HG03432 (cell line): ENCODE results near the gene ADD2.
"Not testable (repeated sequence)": the region's sequence is repeated elsewhere in the genome, so short reads cannot be mapped to it uniquely, and the experiment has no call there.

Experiments
- ATAC-seq: cut with Tn5 transposase; IDR thresholded peaks from one replicate; pipeline ENCODE4 v1.9.1; 2021; ENCODE audit warnings: mild to moderate bottlenecking, moderate library complexity; ENCODE audit not compliant: unreplicated experiment

ADD2 gene

DNA sequence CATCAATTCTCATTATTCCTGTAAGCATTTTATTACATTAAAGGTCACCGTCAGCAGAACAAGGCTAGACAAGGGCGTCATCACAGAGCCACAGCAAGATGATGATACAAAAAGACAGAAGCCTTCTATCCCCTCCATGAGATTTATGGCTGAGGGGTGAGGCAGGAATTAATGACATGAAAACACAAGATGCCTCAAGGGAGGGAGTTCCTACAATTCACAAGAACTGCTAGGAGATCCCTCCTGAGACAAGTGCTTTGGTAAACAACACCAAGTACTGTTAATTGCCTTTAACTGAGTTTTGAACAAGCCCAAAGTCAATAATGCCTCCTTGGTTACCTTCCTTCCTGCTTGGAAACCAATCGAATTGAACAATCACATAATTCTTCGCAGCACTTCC is 14.1 kb downstream of the ADD2 start:
- no peak for ATAC-seq

DNA sequence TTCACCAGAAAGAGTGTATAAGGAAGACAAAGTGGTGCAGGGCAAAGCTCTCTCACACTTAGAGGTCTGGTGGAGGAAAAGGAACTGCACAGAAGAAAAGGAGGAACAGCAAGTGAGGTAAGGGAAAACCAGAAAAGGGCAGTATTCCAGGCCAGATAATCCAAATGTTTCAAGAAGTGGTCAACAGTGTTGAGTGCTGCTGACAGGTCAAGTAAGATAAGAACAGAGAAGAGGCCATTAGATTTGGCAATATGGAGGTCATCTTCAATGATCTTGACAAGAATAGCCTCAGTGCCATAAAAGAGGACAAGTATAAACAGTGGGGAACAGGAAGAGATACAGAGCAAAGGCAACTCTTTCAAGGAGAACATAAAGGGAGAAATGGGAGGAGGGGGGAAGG is 15.0 kb downstream of the ADD2 start:
- no peak for ATAC-seq

- no peak for ATAC-seq
Measured at GRCh38 chr2:70752396-70752795, 15.6 kb downstream of the ADD2 start.

GRCh38 chr2:70751881-70752280 is 16.1 kb downstream of the ADD2 start:
- ATAC-seq: no peak

- ATAC-seq: no peak
Measured at GRCh38 chr2:70750320-70750719, 17.7 kb downstream of the ADD2 start.

DNA sequence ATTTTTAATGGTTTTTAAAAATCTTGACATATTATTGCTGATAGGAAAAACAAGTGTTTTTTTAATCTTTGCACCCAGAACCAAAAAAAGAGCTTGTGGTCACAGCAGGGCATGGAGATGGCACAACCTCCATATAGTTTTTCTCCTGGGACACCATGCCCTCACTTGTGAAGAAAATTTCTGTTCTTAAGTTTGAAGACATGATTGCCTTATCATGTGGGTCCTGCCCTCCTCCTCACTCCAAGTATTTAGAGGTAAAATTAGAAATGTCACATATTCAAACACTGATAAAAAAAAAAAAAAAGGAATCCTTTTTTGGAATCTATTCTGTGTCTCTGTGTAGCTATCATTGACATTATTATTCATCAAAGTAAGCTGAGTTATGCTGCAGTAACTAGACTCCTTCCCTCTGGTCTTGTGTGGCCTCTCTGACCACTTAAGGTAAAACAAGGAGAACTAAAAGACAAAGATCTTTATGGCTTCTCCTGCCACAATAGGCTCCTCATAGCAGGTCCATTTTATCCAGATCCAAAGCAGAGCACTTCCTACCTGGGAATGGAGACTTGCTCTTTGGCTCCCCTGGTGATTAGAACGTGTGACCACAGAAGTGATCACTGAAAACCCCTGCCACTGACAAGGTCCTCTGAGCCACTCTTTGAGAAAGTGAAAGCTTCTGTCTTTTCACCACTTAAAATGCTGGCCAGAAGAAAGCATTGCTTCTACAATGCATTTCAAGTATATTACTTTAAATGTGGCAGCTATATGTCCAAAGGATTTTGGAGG is 19.8 kb downstream of the ADD2 start:
- no peak for ATAC-seq

- no peak for ATAC-seq
Measured at GRCh38 chr2:70747284-70747683, 20.7 kb downstream of the ADD2 start.

- ATAC-seq: no peak
Measured at GRCh38 chr2:70746094-70746974, 21.7 kb downstream of the ADD2 start.

DNA sequence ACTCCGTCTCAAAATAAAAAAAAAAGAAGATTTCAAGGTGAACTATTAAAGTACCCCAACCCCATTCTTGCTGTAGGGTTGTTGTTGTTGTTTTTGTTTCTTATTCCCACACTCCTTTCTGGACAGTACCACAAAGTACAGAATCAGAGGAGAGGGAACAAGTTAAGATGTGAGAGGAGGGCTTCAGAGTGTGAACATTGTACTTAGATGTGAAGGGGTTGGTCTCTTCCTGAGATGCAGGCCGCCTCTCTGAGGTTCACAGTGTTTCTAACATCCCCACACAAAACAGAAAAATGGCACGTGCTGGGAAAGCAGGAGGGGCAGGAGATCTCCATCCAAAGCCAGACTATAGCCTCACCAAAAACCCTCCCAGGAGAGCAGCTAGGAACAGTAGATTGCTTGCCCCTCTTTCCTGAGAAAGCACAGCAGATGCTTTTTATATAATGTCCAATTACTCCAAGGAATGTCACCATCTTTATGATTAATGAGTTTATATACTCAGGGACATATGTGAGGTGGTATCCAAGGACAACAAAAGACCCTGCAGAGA is 22.6 kb downstream of the ADD2 start:
- no peak for ATAC-seq

- no peak for ATAC-seq
Measured at GRCh38 chr2:70744397-70744796, 23.6 kb downstream of the ADD2 start.

- ATAC-seq: no peak
Measured at GRCh38 chr2:70743677-70744076, 24.3 kb downstream of the ADD2 start.

DNA sequence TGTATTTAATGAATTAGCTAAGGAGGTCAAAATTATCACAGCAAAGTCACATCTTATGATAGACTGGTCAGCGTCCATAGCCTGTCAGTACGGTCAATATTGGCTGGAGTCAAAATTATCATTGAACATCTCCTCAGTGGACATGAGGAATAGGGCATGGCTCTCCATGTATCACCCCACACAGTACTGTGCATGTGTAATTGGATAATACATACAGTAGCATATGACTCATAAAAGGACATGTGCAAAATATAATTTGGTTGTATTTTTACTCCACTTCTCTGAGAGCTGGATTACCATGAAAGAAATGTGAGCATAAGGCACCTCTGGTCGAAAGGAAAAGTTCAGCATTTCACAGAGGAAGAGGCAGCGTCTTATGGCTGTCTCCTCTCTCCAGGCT is 24.9 kb downstream of the ADD2 start:
- ATAC-seq: no peak

- not testable (repeated sequence) for ATAC-seq
Measured at GRCh38 chr2:70739492-70739891, 28.5 kb downstream of the ADD2 start.

- ATAC-seq: no peak
Measured at GRCh38 chr2:70738159-70738558, 29.8 kb downstream of the ADD2 start.

DNA sequence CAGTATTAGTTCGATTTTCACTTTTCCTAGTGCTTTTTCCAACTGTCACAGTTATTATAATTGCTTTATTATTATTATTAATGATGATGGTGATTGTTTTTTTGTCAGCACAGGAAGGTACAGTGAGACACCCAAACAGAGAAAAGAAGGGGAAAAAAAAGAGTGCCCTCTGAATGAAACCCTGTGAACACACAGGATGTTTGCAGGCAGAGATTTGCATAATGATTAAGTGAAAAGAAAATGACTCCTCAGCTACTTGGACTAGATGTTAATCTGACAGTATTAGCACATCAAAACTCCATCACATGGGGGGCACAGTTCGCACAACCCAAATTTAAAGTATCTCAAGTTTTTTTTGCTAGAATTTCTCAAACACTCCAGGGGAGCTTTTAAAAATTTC is 32.9 kb downstream of the ADD2 start:
- no peak for ATAC-seq

DNA sequence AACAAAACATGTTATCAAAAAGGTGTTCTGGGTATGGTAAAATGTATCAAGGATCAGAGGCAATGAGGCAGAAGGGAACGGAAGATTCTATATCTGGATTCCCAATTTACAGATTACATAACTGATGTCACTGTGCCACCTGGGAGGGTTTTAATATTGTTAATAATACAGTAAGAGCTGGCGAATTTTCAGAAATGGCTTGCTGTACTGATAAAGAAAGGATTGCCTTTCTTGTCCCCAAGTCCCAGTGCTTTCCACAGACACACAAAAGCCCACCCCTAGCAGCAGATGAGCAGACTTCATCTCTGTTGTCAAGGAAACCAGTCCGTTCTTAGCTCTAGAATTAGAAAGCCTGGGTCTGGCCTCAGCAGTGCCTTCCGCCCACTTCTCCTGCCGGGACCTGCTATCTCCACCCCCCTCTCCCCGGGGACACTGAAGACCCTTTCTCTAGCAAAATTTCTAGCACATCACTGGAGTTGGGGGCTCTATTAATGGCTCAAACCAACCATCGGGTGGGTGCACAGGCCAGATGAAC is 34.3 kb downstream of the ADD2 start:
- no peak for ATAC-seq

DNA sequence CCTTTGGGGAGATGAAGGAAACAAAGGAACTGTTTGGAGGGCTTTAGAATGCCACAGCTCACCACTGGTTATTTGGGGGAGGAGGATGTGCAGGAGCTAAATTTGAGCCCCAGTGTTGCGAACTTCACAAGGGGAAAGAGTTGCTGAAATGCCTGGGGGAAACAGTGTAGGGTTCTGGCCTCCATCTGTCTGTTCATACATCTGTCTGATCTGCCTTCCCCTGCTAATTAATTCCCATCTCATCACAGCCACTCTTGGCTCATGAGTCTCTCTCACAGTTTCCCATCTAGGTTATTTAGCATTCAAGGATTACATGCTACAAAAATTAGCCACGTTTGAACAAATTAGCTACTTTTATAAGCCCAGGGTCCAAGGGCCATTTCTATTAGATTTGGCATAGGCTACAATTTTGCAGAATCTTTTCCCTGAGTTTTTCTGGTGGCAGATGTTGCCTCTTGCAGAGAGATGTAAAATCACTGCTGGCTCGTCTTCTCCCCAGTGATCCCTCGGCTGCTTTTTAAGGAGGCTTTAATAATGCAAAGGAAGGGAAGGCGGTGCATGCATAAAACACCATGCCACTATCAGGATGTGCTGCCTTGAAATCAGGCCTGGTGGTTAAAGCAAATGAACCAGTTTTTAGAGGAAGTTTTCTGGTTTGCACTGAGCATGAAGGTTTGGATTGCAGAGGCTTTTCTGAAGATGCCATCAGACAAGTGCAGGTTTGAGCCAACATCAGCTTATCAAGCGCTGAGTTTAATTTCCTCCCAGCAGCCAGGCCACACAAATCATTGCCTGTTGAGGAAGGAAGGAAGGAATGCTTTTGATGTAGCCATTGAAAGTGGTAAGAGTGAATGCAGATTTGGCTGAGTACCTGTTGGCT is 35.0 kb downstream of the ADD2 start:
- no peak for ATAC-seq

GRCh38 chr2:70730730-70731129 is 37.3 kb downstream of the ADD2 start:
- ATAC-seq: no peak

DNA sequence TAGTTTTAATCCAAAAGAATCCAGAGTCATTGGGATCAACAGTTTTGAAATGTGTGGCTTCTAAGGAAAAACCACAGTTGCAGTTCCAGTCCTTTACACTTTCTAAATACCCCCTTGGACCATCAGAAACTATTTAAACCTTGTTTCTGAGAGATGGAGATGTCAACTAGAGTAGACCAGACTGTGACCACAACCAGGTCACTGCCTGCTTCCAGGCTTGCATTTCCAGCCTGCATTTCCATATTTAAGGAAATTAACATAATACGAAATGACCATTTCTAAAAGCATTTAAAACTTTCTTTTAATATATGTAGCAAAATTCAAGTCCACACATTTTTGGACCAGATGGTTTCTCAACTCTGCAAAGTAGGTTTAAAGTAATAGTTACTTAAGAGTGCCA is 38.4 kb downstream of the ADD2 start:
- ATAC-seq: no peak

DNA sequence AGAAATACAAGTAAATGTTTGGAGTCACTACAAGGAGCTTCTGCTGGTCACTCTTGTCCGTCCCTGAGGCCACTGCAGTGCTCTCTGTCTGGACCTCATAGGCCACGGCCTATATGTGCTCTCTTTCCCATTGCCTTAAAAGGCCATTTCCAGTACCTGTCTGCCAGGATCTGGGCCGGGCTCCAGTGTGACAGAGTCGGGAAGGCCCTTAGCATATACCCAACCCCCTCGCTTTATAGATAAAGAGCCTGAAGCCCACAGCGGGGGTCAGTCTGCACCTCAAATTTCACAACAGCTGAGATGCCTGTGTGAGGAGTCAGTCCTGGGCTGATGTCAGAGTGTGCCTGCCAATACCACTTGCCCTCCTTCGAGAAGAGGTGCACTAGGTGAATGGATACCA is 39.9 kb downstream of the ADD2 start:
- ATAC-seq: no peak
